ENCODE data around the gene RAPGEF5.

RAPGEF5 gene

GRCh38 chr7:22210355-22210754 is 146.6 kb downstream of the RAPGEF5 start:
- DNase-seq = no peak

DNA sequence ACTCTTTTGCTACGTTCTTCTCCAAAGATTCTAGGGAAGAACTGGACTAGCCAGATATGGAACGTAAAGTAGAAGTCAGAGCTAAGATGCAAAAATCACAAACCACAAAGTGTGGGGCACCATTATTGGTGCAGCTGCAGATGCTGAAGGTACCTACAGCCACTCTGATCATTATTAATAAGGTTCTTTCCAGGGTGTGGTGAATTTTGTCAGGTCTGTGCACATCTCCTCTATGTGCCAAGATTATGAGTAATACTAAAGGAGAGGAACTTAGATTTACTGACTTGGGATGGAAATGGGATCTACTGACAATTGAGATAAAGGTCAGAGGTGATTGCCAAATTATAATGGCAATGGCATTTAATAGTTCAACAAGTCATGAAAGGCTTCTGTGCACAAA is 148.2 kb downstream of the RAPGEF5 start:
- no peak for DNase-seq

DNA sequence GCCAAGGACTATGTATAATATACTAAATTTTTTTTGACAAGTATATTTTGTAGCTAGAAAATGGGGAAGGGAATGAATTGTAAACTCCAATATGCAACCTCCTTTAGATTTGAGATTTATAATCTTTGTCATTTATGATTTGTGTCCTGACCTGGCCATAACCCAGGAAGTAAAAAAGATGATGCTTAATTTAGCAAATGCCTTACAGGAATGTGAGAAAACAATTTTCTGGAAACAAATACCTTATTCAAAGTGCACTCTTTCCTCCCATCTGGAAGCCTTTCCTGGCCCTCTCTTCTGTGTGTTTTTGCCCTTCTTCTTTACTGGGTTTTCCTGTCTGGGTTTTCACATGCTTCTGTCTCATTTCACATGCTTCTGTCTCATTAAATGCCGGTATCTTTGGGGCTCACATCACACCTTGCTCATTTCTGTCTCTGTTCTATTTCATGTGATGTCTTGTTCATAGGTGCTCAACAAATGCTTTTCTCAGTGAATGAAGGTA is 149.2 kb downstream of the RAPGEF5 start:
- no peak for DNase-seq

DNA sequence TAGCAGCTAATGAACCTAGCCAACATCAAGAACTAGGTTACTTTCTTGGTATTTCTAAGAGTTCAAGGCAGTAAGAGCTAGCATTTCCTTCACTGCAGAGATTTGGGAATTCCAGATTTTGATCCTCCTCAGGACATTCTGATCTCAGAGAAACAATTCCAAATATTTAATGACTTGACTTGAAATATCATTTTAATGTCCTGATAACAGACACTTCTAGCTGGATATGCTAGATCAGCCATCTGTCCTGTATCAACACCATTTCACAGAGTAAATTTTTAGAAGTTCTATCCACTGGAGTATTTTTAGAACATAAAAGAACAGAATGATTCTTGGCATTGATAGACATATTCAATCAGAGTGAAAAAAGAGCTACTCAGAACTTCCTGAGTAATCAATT is 151.3 kb downstream of the RAPGEF5 start:
- DNase-seq = no peak

GRCh38 chr7:22204312-22204711 is 152.6 kb downstream of the RAPGEF5 start:
- DNase-seq = no peak

DNA sequence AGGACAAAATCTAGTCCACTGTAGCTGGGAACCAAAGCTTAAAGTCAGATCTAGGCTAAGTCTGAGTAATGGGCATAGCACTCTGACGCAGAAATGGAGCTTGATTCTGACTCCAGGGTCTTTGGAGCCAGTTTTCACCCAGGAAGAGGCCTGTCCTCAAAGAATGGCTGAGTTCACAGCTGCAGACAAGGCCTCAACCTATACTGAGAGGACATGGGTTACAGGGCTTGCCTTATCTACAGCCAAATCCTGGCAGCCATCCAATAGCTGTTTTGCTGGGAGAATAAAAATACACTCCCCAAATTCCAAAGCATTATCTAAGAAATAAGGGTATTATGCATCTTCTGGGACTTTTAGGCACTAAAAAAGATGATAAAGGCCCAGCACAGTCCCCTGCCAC is 154.8 kb downstream of the RAPGEF5 start:
- DNase-seq = no peak

GRCh38 chr7:22201186-22201880 is 155.6 kb downstream of the RAPGEF5 start:
- no peak for DNase-seq

DNA sequence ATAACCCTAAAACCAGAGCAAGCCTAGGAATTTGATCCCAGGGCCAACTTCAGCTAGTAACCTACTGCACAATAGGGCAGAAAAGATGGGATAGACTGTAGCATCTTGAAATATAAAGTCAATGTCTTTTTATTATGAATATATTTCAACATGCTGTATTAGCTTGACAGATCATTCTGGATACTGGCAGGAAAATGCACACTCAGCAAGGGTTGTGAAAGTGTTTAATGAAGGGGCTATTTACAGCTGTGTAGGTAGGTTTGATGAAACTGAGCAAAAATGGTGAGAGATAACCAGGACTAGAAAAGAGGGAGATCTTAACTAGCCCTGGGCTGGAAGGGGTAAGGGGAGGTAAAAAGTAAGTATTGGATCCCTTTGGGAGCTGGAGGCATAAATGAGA is 156.2 kb downstream of the RAPGEF5 start:
- DNase-seq = no peak

DNA sequence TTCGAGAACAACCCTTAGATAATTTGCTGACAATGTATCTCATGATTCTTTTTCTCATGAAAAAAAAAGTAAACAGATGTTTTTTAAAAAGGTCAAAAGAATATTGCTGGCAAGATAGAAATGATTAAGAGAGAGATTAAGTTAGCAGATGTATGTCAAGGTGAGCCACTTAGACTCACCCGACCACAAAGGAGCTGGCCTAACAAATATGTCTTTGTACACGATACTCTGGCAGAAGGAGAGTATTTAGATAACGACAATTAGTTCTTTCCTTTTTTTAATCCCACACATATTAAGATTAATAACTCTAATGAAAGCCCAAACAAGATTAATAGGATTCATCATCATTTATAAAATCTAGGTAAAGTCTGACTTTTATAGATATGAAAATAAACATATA is 156.7 kb downstream of the RAPGEF5 start:
- no peak for DNase-seq

GRCh38 chr7:22197376-22197775 is 159.6 kb downstream of the RAPGEF5 start:
- DNase-seq = no peak

DNA sequence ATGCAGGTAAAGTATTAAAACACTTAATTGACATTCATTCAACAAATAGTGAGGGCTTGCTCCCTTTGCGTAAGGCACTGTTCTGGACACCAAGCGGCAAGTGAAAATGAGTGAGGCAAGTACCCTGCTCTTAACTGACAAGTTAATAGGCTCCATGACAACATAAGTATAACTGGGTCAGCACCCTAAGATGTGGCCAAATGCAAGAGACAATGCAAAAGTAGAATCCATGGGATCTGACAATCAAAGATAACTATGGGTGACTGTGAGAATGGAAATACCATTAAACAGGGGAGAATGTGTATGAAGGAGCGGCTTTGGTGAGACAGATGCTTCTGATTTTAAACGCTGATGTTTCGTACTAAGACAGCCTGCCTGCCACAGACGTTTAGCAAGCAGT is 160.5 kb downstream of the RAPGEF5 start:
- DNase-seq = no peak

- DNase-seq = no peak
Observed at GRCh38 chr7:22195397-22196172, 161.4 kb downstream of the RAPGEF5 start.

DNA sequence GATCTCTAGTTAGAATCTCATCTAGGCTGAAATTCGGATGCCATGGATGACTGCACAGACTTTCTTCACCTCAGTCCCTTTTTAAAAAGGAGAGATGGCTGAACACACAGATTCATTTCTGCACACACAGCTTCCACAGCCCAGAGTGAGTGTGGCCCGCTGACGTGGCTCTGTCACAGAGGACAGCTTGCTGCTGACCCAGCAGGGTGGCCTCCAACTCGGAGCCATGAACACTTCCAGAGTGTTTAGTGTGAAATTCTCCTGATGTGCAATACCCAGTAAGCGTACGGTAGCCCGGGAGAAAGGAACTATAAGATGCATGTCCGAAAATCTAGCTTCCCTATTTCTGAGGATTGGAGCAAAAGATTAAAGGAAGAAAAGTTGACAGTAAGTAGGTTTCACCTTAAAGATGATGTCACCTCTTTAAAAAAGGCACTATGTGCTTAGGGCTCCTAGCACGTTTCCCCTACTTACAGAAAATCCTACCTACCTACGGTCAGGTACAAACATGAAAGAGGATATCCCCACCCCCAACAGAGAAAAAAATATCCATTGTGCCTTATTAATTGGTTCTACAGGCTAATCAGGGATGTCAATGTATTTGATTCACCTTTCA is 162.2 kb downstream of the RAPGEF5 start:
- DNase-seq = no peak

DNA sequence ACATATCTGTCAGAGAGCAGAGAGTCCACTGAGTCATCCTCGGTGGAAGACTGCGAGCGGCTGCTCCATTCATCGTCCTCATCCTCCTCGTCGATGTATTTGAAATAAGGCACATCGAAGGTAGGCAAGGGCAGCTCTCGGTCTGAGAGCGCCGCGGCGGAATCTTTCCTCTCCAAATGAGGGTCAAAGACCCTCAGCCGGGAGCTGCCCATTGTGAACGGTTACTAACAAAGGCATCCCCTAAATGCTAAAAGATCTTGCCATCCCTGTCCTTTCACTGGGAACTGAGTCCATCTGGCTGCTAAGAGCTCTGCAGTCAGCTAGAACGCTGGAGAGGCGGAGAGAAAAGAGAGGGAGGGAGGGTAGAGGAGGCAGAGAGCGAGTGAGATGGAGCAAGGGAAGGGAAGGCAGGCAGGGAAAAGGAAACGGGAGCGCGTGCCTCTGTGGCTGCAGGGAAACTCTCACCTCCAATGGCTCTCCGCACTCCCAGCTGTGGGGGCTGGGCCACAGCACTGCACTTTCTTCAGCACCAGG is 163.4 kb downstream of the RAPGEF5 start:
- no peak for DNase-seq

GRCh38 chr7:22192801-22193200 is 164.2 kb downstream of the RAPGEF5 start:
- DNase-seq = no peak

GRCh38 chr7:22190736-22191135 is 166.2 kb downstream of the RAPGEF5 start:
- DNase-seq = no peak

- no peak for DNase-seq
Observed at GRCh38 chr7:22189741-22190140, 167.2 kb downstream of the RAPGEF5 start.

DNA sequence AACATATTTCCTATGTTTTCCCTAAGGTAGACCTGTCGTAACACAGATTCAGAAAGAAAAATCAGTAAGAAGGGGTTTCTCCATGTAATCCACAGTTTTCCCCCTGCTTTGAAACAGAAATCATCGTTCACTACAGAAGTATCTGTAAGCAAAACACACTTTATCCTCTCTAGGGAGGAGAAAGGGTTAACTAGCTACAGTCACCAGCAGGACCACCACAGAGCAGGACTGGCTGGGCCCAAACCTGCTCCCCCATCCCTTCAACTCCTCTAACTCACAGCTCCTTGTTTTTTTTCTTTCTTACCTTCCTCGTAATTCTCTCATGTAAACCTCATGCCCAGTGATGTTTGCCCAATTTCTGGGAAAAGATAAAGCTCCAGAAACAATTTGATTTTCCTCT is 167.7 kb downstream of the RAPGEF5 start:
- DNase-seq = no peak

DNA sequence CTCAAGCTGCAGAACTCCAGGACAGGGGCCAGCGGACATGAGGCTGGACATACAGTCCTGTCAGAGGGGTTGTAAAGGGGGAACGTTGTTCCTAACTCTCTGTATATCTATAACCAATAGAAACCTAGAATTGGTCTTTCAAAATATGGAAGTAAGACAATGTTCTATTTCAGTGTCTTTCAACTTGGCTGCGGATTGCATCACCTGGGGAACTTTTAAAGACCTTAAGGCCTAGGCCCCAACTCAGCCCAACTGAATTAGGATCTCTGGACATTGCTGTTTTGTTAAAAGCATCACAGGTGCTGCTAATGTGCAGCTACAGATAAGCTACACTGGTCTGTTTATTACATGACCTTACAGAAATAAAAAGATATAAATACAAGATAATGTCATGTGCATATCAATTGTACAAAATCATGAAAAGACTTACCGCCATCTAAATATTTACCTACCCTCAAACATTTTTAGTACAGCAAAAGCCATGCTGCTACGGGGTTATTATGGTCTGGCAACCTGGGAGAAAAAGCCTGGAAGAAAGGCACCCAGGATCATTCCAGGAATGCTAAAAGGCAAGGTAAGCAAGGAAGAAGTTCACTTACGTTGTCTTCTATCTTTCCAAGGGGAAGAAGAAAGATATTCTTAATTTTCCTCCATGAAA is 169.1 kb downstream of the RAPGEF5 start:
- no peak for DNase-seq

DNA sequence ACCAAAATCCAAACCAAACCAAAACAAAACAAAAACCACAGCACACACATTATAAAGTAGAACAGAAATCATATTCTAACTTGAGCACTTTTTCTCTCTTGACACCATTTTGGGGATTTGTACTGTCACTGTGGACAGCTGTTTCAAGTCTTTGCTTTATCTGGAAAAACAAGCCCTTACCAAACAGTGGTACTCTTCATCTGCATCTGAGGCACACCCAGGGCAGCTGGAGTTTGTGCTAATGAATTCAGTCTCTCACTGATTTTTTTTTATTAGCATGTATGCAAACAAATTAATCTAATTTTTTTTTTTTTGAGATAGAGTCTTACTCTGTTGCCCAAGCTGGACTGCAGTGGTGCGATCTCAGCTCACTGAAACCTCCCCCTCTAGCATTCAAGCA is 171.4 kb downstream of the RAPGEF5 start:
- DNase-seq = no peak

DNA sequence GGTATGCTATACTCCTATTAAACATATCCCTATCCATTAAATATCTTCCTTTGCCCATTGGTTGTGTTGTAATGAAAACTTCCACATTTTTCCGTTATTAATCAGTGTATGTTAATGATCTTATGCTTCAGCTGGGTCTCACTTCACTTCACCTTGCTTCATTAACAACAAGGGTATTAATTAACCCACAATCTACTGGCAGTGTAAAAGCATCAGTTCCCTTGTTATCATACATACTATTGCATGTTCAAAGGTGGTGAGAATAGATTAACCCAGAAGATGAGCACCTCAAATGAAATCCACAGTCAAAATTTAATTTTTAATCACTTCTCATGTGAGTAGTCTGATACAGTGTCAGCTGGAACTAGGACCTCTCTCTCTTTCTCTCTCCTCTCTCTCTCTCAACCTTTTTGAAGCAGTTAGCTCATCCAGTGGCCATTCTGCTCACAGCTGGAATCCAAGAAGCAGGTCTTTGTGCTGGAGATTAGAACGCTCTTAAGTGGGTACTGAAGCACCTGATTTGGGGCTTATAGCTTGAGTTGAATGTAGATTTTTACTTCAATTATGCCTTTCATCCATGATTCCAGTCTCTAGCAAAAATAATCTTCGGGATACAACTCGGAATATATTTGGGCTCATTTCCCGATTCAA is 172.3 kb downstream of the RAPGEF5 start:
- DNase-seq = no peak

DNA sequence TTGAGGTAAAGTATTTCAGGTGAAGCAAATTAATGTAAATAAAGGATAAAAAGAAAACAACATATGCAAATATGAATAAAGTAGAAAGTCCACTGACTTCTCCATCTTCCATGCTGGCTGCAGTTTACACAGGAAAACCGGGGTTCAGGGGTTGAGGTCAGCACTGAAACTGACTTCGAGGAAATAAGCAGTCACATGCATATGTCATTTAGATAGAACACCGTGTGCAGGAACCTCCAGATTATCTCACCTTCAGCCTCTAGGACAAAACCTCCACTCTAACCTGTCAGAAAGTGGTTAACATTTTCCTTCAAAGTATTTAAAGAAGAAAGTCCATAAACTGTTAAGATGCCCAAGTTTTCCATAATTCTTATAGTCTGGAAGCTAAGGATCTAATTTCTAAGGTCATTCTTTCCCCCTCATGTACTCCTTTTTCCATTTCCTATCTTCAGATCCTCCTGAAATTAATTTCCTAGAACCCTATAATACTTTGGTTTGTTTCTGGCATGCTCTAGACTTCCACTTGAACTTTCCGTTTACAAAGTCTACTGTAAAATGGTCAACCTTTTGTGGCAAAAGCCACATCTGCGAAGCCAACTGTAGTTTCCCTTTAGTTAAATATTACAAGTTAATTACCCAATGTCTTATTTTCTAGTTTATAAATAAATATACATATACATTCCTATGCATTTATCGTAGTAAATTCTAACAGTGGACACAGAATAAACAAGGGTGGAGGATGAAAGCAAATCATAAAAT is 173.3 kb downstream of the RAPGEF5 start:
- peak; percentile 42 for DNase-seq

Measured in activated CD4-positive, alpha-beta T cell treated with anti-CD3 and anti-CD28 coated beads, Interleukin-10, Interleukin-2, amounts not matched to agents 100 ng/mL and 50 ng/mL, durations not matched to agents 16 hours and 8 hours (primary cell).